Psoas muscle (tissue), 8 donors: ENCODE data around the gene PODN. TPM values are rescaled to one million over a fixed set of nuclear protein-coding genes. Genes with fewer than 3 reads are reported as not detected.
A peak's percentile ranks its signal among the peaks of the same experiment; 100 is the strongest.

Source experiments
- ATAC-seq, 4 donors: fragments of 200-7000 bp; cut with Tn5 transposase; one replicate each; pipeline ENCODE4 v1.9.1; 2020; ENCODE audit warnings: moderate library complexity in 3 of 4, mild to moderate bottlenecking in 2 of 4
- DNase-seq, 2 donors: peaks; one replicate each; pipeline ENCODE4 v3.0.0-alpha.2; 2020
- H3K27ac ChIP-seq: fragments of 200-600 bp; one replicate; pipeline ENCODE4 v1.8.0; 2022
- H3K27me3 ChIP-seq, 3 donors: fragments of 200-600 bp in 1 of 3; one replicate each; pipeline versions ENCODE4 v1.6.1 to v1.8.0; 2013 to 2022; ENCODE audit warnings: low read length in 2 of 3, mild to moderate bottlenecking in 2 of 3, moderate library complexity in 1 of 3; ENCODE audit not compliant: insufficient read depth in 3 of 3
- H3K36me3 ChIP-seq, 2 donors: fragments of 200-600 bp in 1 of 2; one replicate each; pipeline versions ENCODE4 v1.6.1 to v1.8.0; 2013 to 2022; ENCODE audit warnings: low read depth in 1 of 2, mild to moderate bottlenecking in 1 of 2, moderate library complexity in 1 of 2; ENCODE audit not compliant: insufficient read depth in 1 of 2
- H3K4me1 ChIP-seq: fragments of 200-600 bp; one replicate; pipeline ENCODE4 v1.8.0; 2022
- H3K4me3 ChIP-seq: fragments of 200-600 bp; one replicate; pipeline ENCODE4 v1.8.0; 2022; ENCODE audit warnings: mild to moderate bottlenecking
- H3K9me3 ChIP-seq: fragments of 200-600 bp; one replicate; pipeline ENCODE4 v1.8.0; 2022
- CTCF ChIP-seq: fragments of 200-600 bp; IDR thresholded peaks from one replicate; pipeline ENCODE4 v1.8.0; 2022; ENCODE audit warnings: antibody characterized with exemption
- WGBS, 3 donors: extraction: QIAGEN DNeasy Blood & Tissue Kit; methylation state at CpG; one replicate each; pipeline versions ENCODE4 v1.1.6 to v1.1.7; 2013; 5-methylcytosine and 5-hydroxymethylcytosine counted together
- intact Hi-C, 2 donors: fragments of 100-400 bp; cut with DNase I; formaldehyde crosslinking; loops; one replicate each; pipeline versions ENCODE4 v1.11.0 to v1.14.2; 2022
- polyA plus RNA-seq, 3 donors: library from polyadenylated mRNA; stranded (reverse); fragments of 200-250 nt; gene quantifications; one replicate each; pipeline ENCODE4 v1.2.3, GENCODE V29; 2013
- total RNA-seq, 4 donors: library from RNA; stranded (reverse); fragmentation: NEBNext Ultra II Directional in 2 of 4; extraction: Animal tissue kit (Norgen Biotek cat#: 25700) in 2 of 4; gene quantifications; one replicate each; pipeline versions ENCODE4 v1.2.1 to v1.2.4, GENCODE V29; 2021 to 2023
- donor health status: healthy with polysubstance abuse.
- donor health status: DM: no; HTN: no; CAD: no; lungs with moderate emphysema.
- donor health status: Bipolar disorder and iron deficiency.
- donor health status: healthy.
- donor health status: DM: yes; HTN: yes; CAD: no.
- donor health status: DM: no; HTN: no; CAD: no.
- donor health status: DM: no; HTN: no; CAD: no.
- donor health status: DM: yes; HTN: yes; CAD: no.

The PODN gene
- total and polyA plus RNA-seq, 7 donors, result 3.0 to 27.1 (median 7.2) TPM

GRCh38 chr1:53091841-53092645 lies 30.0 kb downstream of the PODN start:
- Histone ChIP-seq H3K36me3 (no peaks in the 10 kb centered on the region), H3K27me3 (no peaks in the 10 kb centered on the region), H3K27ac (no peak overlapping the region), H3K9me3 (no peaks in the 10 kb centered on the region), H3K4me1 (no peaks in the 10 kb centered on the region), H3K4me3 (no peak overlapping the region)
- DNase-seq, result no peak
- 58 to 74% (median 69%) methylated on average over 26 of the region's 26 CpGs for WGBS, 3 donors
- ATAC-seq, result peak; percentile 15 to 76 (median 58)
- TF ChIP-seq CTCF, result no peak
- intact Hi-C loops, result no loop called here

GRCh38 chr1:53092659-53093450 lies 30.8 kb downstream of the PODN start:
- Histone ChIP-seq H3K27me3 (no peaks in the 10 kb centered on the region), H3K27ac (no peak overlapping the region), H3K4me3 (no peak overlapping the region), H3K4me1 (no peaks in the 10 kb centered on the region), H3K36me3 (no peaks in the 10 kb centered on the region), H3K9me3 (no peaks in the 10 kb centered on the region)
- DNase-seq (no peak), ATAC-seq (no peak)
- 91 to 94% (median 92%) methylated on average over 31 to 33 of the region's 33 CpGs for WGBS, 3 donors
- intact Hi-C loops, result no loop called here
- TF ChIP-seq CTCF, result no peak

- no peak for ATAC-seq
Measured at GRCh38 chr1:53093451-53093754, 31.4 kb downstream of the PODN start.

GRCh38 chr1:53093778-53094532 lies 31.9 kb downstream of the PODN start:
- no peak for TF ChIP-seq CTCF
- Histone ChIP-seq H3K36me3 (no peaks in the 10 kb centered on the region), H3K27me3 (no peaks in the 10 kb centered on the region), H3K4me1 (no peaks in the 10 kb centered on the region), H3K27ac (no peak overlapping the region), H3K9me3 (no peaks in the 10 kb centered on the region), H3K4me3 (no peak overlapping the region)
- WGBS, 3 donors, result 87 to 90% (median 88%) methylated on average over 20 of the region's 20 CpGs
- DNase-seq (no peak), ATAC-seq (no peak)
- intact Hi-C loops, result no loop called here

More at GRCh38 chr1:53093451-53093754, 31.4 kb downstream of the PODN start:
- TF ChIP-seq CTCF, result no peak
- H3K4me1 ChIP-seq, result no peaks in the 10 kb centered on the region
- no peaks in the 10 kb centered on the region for H3K9me3 ChIP-seq
- no peak for DNase-seq
- H3K27ac ChIP-seq, result no peak overlapping the region
- no peak overlapping the region for H3K4me3 ChIP-seq
- no peaks in the 10 kb centered on the region for H3K27me3 ChIP-seq
- no peaks in the 10 kb centered on the region for H3K36me3 ChIP-seq
- 88 to 95% (median 94%) methylated on average over 6 to 8 of the region's 8 CpGs for WGBS, 3 donors
- intact Hi-C loops, result no loop called here
